Progenitor cell of endocrine pancreas (in vitro differentiated cells): Measurements from ENCODE around the gene ARMC3. TPM values are rescaled to one million over a fixed set of nuclear protein-coding genes. Genes with fewer than 3 reads are reported as not detected.

ENCODE experiments used
- DNase-seq: peaks from one replicate; pipeline ENCODE4 v3.0.0; 2021; ENCODE audit warnings: low spot score; ENCODE audit not compliant: unreplicated experiment
- H3K27ac Mint-ChIP-seq: 2 replicates; pipeline ENCODE4 v1.8.0; 2021; ENCODE audit warnings: mild to moderate bottlenecking, moderate library complexity, mixed read lengths
- H3K27me3 Mint-ChIP-seq: 2 replicates; pipeline ENCODE4 v1.8.0; 2021; ENCODE audit warnings: mixed read lengths
- H3K36me3 Mint-ChIP-seq: 2 replicates; pipeline ENCODE4 v1.8.0; 2022; ENCODE audit warnings: mixed read lengths; ENCODE audit not compliant: insufficient read depth
- H3K4me1 Mint-ChIP-seq: 2 replicates; pipeline ENCODE4 v1.8.0; 2021; ENCODE audit warnings: low read depth, mixed read lengths
- H3K4me3 Mint-ChIP-seq: 2 replicates; pipeline ENCODE4 v1.8.0; 2021; ENCODE audit warnings: low read depth, mild to moderate bottlenecking, moderate library complexity, mixed read lengths
- H3K9me3 Mint-ChIP-seq: 2 replicates; pipeline ENCODE4 v1.8.0; 2021; ENCODE audit warnings: low read depth, mixed read lengths
- CTCF ChIP-seq: fragments of 200-600 bp; sonication (generic); IDR thresholded peaks from one replicate; pipeline ENCODE4 v1.5.0; 2021; ENCODE audit warnings: antibody characterized with exemption, mild to moderate bottlenecking; ENCODE audit not compliant: unreplicated experiment
- total RNA-seq: library from RNA; stranded (reverse); gene quantifications from 2 replicates; pipeline ENCODE4 v1.2.1, GENCODE V29; 2021

The ARMC3 gene
- total RNA-seq, 1 donor from 2014 or later = 7.9 TPM

- no peaks in the 10 kb centered on the region for H3K4me1 Mint-ChIP-seq
These were observed 72.1 kb downstream of the ARMC3 start for GRCh38 chr10:22999942-23000341.

GRCh38 chr10:23001901-23002516, 74.2 kb downstream of the ARMC3 start:
- Mint-ChIP-seq H3K4me3 (no peak overlapping the region), H3K36me3 (no peaks in the 10 kb centered on the region), H3K27ac (no peak overlapping the region), H3K4me1 (no peaks in the 10 kb centered on the region), H3K9me3 (no peaks in the 10 kb centered on the region), H3K27me3 (peaks cover 3% of the 10 kb centered on the region)
- DNase-seq = no peak
- no peak for TF ChIP-seq CTCF

More at GRCh38 chr10:22999942-23000341, 72.1 kb downstream of the ARMC3 start:
- no peak for TF ChIP-seq CTCF
- Mint-ChIP-seq H3K27me3 (peaks cover 3% of the 10 kb centered on the region), H3K4me3 (no peak overlapping the region), H3K36me3 (no peaks in the 10 kb centered on the region), H3K9me3 (no peaks in the 10 kb centered on the region), H3K27ac (no peak overlapping the region)
- DNase-seq = no peak

DNA sequence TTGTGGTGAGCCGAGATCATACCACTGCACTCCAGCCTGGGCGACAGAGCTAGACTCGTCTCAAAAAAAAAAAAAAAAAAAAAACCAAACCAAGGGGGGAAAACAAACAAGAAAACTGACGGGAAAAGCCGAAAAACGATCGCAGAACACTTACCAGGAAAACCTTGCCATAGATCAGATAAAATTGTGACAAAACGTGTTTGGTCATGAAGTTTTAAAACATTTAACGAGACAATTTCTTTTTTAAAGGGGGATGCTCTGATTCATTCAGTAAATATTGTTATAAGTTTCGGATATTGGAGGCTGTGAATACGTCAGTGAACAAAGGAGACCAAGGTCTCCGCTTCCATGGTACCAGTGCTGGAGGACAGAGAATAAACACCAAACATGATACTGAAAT, 77.3 kb downstream of the ARMC3 start:
- H3K4me1 Mint-ChIP-seq = no peaks in the 10 kb centered on the region
- H3K27me3 Mint-ChIP-seq = peaks cover 3% of the 10 kb centered on the region
- DNase-seq = no peak
- H3K36me3 Mint-ChIP-seq = no peaks in the 10 kb centered on the region
- no peaks in the 10 kb centered on the region for H3K9me3 Mint-ChIP-seq
- no peak for TF ChIP-seq CTCF
- no peak overlapping the region for H3K4me3 Mint-ChIP-seq
- no peak overlapping the region for H3K27ac Mint-ChIP-seq

- Mint-ChIP-seq H3K27ac (no peak overlapping the region), H3K36me3 (peaks cover 1% of the 10 kb centered on the region), H3K9me3 (no peaks in the 10 kb centered on the region), H3K4me3 (no peak overlapping the region), H3K4me1 (peaks cover 2% of the 10 kb centered on the region), H3K27me3 (peaks cover 4% of the 10 kb centered on the region)
- no peak for TF ChIP-seq CTCF
- no peak for DNase-seq
These were observed 85.9 kb downstream of the ARMC3 start for GRCh38 chr10:23013581-23014335.

- no peak for TF ChIP-seq CTCF
- Mint-ChIP-seq H3K27me3 (peaks cover 4% of the 10 kb centered on the region), H3K4me1 (peaks cover 2% of the 10 kb centered on the region), H3K4me3 (no peak overlapping the region), H3K36me3 (peaks cover 1% of the 10 kb centered on the region), H3K27ac (no peak overlapping the region), H3K9me3 (no peaks in the 10 kb centered on the region)
- no peak for DNase-seq
These were observed 87.3 kb downstream of the ARMC3 start for GRCh38 chr10:23015021-23015707.
